ENCODE results near the gene NECTIN1.
"Not testable (repeated sequence)": the region's sequence is repeated elsewhere in the genome, so short reads cannot be mapped to it uniquely, and the experiment has no call there.

NECTIN1 gene

DNA sequence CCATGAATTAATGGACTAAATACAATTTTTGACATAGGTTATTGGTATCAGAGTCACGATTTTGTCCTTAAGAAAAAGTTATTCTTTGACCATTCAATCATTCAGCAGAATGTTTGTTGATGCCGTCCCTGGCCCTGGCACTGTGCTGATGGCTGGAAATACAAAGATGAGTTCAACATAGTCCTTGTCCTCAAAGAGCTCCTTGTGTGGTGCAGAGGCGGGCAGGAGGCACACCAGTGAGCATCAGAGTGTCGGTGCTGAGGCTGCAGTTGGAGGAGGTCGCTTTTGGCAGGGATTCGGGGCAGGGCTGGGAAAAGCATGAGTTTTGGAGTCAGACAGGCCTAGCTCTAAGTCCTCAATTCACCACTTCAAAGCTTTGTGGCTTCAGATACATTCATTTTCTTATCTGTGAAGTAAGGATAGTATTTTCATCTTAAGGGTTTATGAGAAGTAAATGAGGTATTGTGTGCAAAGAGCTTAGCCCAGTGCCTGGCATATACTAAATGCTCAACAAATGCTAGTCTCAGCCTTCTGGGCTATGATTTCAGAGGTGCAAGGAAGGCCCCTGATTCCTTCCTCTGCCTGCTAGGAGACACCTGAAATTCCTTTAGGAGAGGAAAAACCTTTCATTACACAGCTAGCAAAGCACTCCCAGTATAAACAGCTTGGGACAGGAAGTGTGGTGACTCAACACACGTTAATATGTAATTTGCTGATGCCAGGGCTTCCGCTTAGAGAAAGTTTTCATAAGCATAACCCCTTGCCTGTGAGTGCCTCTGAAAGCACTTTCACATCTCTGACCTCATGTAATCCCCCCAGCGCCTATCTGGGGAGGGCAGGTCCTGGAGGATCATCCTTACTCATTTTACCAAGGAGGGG, 113.8 kb downstream of the NECTIN1 start:
- in situ Hi-C loops (cut with MboI; ENCODE audit: low pct_unique_long_range_greater_than_20kb, low sequenced_read_pairs) = no loop called here
- peak; percentile 37 for DNase-seq

DNA sequence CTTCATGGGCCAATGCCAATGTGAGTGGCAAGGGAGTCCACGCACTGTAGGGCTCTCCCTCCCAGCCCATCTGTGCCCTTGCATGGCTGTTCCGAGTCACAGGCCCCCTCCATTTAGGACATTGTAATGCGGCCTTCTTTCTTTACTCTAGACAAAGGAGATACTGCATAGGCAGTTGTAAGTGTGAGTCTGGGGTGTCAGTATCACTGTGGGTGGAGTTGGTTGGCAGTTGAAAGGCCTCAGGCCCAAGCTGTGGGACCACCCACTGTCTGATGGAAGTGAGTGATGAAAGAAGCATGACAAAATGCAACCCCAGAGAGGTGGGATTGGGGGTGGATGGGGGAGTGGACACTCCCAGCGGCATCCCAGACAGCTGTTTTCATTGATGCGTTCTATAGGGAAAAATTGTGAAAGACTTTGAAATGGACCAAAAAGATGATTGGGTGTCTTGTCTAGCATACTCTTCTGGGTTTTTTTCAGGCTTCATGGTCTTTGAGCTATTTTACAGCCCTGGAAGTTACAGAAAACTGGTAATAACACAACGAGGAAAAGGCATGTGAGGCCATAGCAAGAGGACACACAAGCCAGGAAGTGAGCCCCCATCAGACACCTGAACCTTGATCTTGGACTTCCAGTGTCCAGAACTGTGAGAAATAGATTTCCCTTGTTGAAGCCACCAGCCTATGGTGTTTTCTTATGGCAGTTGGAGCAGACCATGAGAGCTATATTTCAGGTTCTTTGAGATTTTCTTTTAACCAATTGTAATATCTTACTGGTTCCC, 114.6 kb downstream of the NECTIN1 start:
- DNase-seq = no peak
- in situ Hi-C loops (cut with MboI; ENCODE audit: low pct_unique_long_range_greater_than_20kb, low sequenced_read_pairs) = no loop called here

DNA sequence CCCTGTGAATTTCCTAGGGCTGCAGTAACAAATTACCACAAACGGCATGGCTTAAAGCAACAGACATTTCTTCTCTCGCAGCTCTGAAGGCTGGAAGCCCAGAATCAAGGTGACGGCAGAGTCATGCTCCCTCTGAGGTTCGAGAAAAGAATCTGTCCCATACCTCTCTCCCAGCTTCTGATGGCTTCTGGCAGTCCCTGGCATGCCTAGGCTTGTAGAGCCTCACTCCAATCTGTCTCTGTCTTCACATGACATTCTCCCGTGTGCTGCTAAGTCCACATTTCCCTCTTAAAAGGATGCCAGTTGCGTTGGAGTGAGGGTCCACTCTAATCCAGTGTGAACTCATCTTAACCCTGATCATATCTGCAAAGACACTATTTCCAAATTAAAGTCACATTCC, 116.2 kb downstream of the NECTIN1 start:
- in situ Hi-C loops (cut with MboI; ENCODE audit: low pct_unique_long_range_greater_than_20kb, low sequenced_read_pairs) = no loop called here
- DNase-seq = no peak

- in situ Hi-C loops (cut with MboI; ENCODE audit: low pct_unique_long_range_greater_than_20kb, low sequenced_read_pairs) = no loop called here
- no peak for DNase-seq
Observed at GRCh38 chr11:119610836-119611426, 118.1 kb downstream of the NECTIN1 start.

DNA sequence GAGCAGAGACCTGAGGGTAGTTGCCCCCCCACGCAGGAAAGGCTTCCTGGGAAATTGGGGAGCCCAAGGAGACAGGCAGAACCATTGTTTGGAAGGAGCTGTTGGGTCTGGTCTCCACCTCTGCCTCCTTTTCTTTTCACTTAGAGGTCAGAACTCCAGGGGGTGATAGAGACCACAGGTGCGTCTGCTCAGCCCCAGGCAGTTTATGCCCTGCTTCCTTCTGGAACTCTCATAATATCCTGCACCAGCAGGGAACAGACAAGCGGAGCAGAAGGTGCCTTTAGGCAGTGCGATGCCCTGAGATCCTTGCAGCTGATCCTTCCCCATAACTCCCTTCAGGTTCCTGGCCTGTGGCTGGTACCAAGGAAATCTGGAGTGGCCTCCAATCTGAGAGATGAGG, 120.2 kb downstream of the NECTIN1 start:
- DNase-seq = no peak

DNA sequence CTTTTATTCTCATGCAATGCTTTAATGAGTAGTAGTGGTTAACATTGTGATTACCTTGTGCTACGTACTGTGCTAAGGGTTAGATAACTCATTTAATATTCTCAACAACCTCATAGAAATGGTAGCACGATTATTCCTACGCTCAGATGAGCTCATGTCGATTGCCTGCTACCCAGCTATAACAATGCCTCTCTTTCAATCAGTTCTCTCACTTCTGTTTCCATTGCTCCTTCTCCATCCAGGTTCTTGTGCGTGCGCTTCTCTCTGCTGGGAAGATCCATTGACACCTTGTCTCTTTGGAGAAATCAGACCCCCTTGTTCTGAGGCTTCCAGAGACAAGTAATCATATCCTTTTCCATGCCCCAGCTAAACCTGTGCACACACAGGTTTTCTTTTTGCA, 120.8 kb downstream of the NECTIN1 start:
- in situ Hi-C loops (cut with MboI; ENCODE audit: low pct_unique_long_range_greater_than_20kb, low sequenced_read_pairs) = no loop called here
- no peak for DNase-seq

More for the DNA sequence above, 120.2 kb downstream of the NECTIN1 start:
- in situ Hi-C loops (cut with MboI; ENCODE audit: low pct_unique_long_range_greater_than_20kb, low sequenced_read_pairs) = no loop called here

GRCh38 chr11:119607726-119608125, 121.3 kb downstream of the NECTIN1 start:
- in situ Hi-C loops (cut with MboI; ENCODE audit: low pct_unique_long_range_greater_than_20kb, low sequenced_read_pairs) = no loop called here
- DNase-seq = no peak

- DNase-seq = no peak
- in situ Hi-C loops (cut with MboI; ENCODE audit: low pct_unique_long_range_greater_than_20kb, low sequenced_read_pairs) = no loop called here
Observed at GRCh38 chr11:119605137-119605665, 123.8 kb downstream of the NECTIN1 start.

- no peak for DNase-seq
- in situ Hi-C loops (cut with MboI; ENCODE audit: low pct_unique_long_range_greater_than_20kb, low sequenced_read_pairs) = no loop called here
Observed at GRCh38 chr11:119602745-119603373, 126.1 kb downstream of the NECTIN1 start.

DNA sequence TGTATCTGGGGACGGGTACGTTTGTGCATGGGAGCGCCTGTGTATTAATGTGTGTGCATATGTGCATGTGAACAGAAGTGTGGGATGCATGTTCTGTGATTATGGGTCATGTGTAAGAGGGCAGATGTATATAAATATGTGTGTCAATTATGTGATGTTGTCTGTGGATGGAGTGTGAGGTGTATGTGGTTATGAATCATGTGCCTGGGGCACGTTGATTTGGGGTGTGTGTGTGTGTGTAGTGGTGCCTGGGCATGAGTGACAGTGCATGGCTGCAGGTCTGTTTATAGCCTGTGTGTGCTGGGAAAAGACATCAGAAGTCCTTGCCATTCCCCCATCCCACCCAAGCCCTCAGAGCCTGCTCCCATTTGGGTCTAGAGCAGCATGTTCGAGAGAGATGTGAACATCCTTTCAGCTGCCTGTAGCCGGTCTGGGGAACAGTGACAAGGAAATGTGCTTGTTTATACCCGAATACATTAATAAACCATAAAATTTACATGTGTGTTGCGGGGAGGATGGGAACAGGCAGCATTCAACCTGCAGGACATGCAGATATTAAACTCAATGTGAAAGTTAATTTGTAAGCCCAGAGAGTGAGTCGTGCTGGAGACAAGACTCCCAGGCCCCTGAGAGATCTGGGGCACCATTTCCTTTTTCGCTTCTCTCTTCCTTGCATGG, 129.0 kb downstream of the NECTIN1 start:
- in situ Hi-C loops (cut with MboI; ENCODE audit: low pct_unique_long_range_greater_than_20kb, low sequenced_read_pairs) = no loop called here
- no peak for DNase-seq

DNA sequence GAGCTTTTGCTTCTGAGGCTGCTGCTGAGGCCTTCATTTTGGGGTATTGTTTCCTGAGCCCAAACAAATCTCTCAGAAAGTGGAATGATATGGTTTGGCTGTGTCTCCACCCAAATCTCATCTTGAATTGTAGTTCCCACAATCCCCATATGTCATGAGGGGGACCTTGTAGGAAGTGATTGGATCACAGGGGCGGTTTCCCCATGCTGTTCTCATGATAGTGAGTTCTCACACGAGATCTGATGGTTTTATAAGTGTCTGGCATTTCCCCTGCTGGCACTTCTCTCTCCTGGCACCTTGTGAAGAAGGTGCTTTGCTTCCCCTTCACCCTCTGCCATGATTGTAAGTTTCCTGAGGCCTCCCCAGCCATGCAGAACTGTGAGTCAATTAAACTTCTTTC, 133.1 kb downstream of the NECTIN1 start:
- DNase-seq = peak; percentile 39
- in situ Hi-C loops (cut with MboI; ENCODE audit: low pct_unique_long_range_greater_than_20kb, low sequenced_read_pairs) = not testable (repeated sequence)

- DNase-seq = peak; percentile 42
Observed at GRCh38 chr11:119594639-119595249, 134.3 kb downstream of the NECTIN1 start.

GRCh38 chr11:119593346-119593745, 135.7 kb downstream of the NECTIN1 start:
- in situ Hi-C loops (cut with MboI; ENCODE audit: low pct_unique_long_range_greater_than_20kb, low sequenced_read_pairs) = no loop called here
- DNase-seq = no peak

More at GRCh38 chr11:119594639-119595249, 134.3 kb downstream of the NECTIN1 start:
- in situ Hi-C loops (cut with MboI; ENCODE audit: low pct_unique_long_range_greater_than_20kb, low sequenced_read_pairs) = no loop called here

- DNase-seq = no peak
Observed at GRCh38 chr11:119592642-119593041, 136.4 kb downstream of the NECTIN1 start.

DNA sequence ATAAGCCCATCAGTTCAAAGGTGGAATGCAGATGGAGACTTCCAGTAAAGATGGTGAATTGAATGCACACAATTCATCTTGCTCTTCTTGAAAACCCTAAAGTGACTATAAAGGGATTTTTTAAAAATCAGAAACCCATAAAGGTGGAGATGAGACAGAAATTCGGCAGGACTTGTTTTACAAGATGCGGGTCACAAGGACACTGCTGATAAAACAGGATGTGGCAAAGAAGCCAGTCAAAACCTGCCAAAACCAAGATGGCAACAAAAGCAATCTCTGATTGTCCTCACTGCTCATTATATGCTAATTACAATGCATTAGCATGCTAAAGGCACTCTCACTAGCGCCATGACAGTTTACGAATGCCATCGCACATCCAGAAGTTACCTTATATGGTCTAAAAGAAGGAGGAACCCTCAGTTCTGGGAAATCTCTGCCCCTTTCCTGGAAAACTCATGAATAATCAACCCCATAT, 137.1 kb downstream of the NECTIN1 start:
- in situ Hi-C loops (cut with MboI; ENCODE audit: low pct_unique_long_range_greater_than_20kb, low sequenced_read_pairs) = no loop called here

More at GRCh38 chr11:119592642-119593041, 136.4 kb downstream of the NECTIN1 start:
- in situ Hi-C loops (cut with MboI; ENCODE audit: low pct_unique_long_range_greater_than_20kb, low sequenced_read_pairs) = no loop called here

GRCh38 chr11:119590651-119591351, 138.2 kb downstream of the NECTIN1 start:
- no peak for DNase-seq

More for the DNA sequence above, 137.1 kb downstream of the NECTIN1 start:
- peak; percentile 22 for DNase-seq

DNA sequence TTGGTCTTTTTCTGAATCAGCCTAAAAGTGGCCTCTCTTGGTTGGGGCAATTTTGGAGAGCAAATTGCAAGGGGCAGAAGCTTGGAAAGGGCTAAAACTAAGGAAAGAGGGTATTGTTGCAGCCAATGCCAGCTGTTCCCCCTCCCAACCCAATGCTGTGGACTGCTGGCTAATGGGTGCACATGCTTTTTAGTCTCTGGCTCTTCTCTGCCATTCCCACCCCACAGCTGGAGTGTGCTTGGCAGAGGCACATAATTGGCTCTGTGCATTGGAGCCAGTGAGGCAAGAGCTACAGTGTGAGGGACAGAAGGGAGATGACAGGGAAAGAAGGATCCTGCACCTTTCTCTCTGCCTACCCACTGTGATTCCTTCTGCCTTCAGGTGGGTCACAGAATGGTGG, 140.0 kb downstream of the NECTIN1 start:
- in situ Hi-C loops (cut with MboI; ENCODE audit: low pct_unique_long_range_greater_than_20kb, low sequenced_read_pairs) = no loop called here

More at GRCh38 chr11:119590651-119591351, 138.2 kb downstream of the NECTIN1 start:
- in situ Hi-C loops (cut with MboI; ENCODE audit: low pct_unique_long_range_greater_than_20kb, low sequenced_read_pairs) = no loop called here

More for the DNA sequence above, 140.0 kb downstream of the NECTIN1 start:
- no peak for DNase-seq
